Fibroblast of the aortic adventitia (primary cell): ENCODE data around the gene GPAT3. TPM values are rescaled to one million over a fixed set of nuclear protein-coding genes. Genes with fewer than 3 reads are reported as not detected.
"Not testable (repeated sequence)": the region's sequence is repeated elsewhere in the genome, so short reads cannot be mapped to it uniquely, and the experiment has no call there.

Experiments used
- DNase-seq: peaks from one replicate; pipeline ENCODE4 v3.0.0-alpha.2; 2010; ENCODE audit warnings: low read depth
- H3K4me3 ChIP-seq: 2 replicates; pipeline ENCODE4 v1.5.1; 2011; ENCODE audit warnings: low read depth, mild to moderate bottlenecking, control low read depth, low read length, moderate library complexity
- CTCF ChIP-seq: IDR thresholded peaks from 2 replicates; pipeline ENCODE4 v1.5.1; 2011; ENCODE audit warnings: mild to moderate bottlenecking, low read length, control low read depth, inconsistent platforms; ENCODE audit not compliant: insufficient read depth
- total RNA-seq: library from RNA; depleted of rRNA; stranded (reverse); fragments of >200 nt; gene quantifications from 2 replicates; pipeline ENCODE4 v1.2.3, GENCODE V29; 2012; ENCODE audit warnings: low replicate concordance

The GPAT3 gene
- total RNA-seq, 1 donor = 10.7 TPM

- no peak for DNase-seq
Measured at GRCh38 chr4:83618991-83619645, 83.2 kb downstream of the GPAT3 start.

GRCh38 chr4:83622127-83622526 is 86.2 kb downstream of the GPAT3 start:
- not testable (repeated sequence) for H3K4me3 ChIP-seq, DNase-seq

More at GRCh38 chr4:83618991-83619645, 83.2 kb downstream of the GPAT3 start:
- H3K4me3 ChIP-seq = no peak overlapping the region
- no peak for TF ChIP-seq CTCF

GRCh38 chr4:83625821-83626220 is 89.9 kb downstream of the GPAT3 start:
- DNase-seq = peak; percentile 36
- no peak for TF ChIP-seq CTCF
- no peak overlapping the region for H3K4me3 ChIP-seq

- no peak for DNase-seq
- no peak for TF ChIP-seq CTCF
- no peak overlapping the region for H3K4me3 ChIP-seq
Measured at GRCh38 chr4:83626245-83626836, 90.4 kb downstream of the GPAT3 start.

- H3K4me3 ChIP-seq = no peak overlapping the region
- no peak for TF ChIP-seq CTCF
- peak; percentile 88 for DNase-seq
Measured at GRCh38 chr4:83629945-83630721, 94.2 kb downstream of the GPAT3 start.

GRCh38 chr4:83631066-83631465 is 95.2 kb downstream of the GPAT3 start:
- H3K4me3 ChIP-seq = no peak overlapping the region
- DNase-seq = peak; percentile 88
- TF ChIP-seq CTCF = no peak

- DNase-seq = no peak
- TF ChIP-seq CTCF = no peak
Measured at GRCh38 chr4:83636930-83637329, 101.0 kb downstream of the GPAT3 start.

More at GRCh38 chr4:83636930-83637329, 101.0 kb downstream of the GPAT3 start:
- H3K4me3 ChIP-seq = no peak overlapping the region
